HG03060 (cell line): ENCODE results near the gene ING5.
"Not testable (repeated sequence)": the region's sequence is repeated elsewhere in the genome, so short reads cannot be mapped to it uniquely, and the experiment has no call there.

Experiments used
- ATAC-seq: cut with Tn5 transposase; IDR thresholded peaks from one replicate; pipeline ENCODE4 v1.9.1; 2021; ENCODE audit warnings: low read depth, moderate number of reproducible peaks; ENCODE audit not compliant: unreplicated experiment

Gene ING5

GRCh38 chr2:241703032-241703604, 1.3 kb downstream of the ING5 start:
- ATAC-seq: no peak

GRCh38 chr2:241706537-241706936, 4.7 kb downstream of the ING5 start:
- no peak for ATAC-seq

GRCh38 chr2:241708879-241709278, 7.0 kb downstream of the ING5 start:
- no peak for ATAC-seq

GRCh38 chr2:241719093-241719492, 17.3 kb downstream of the ING5 start:
- ATAC-seq: no peak

- ATAC-seq: no peak
Observed at GRCh38 chr2:241720099-241720498, 18.3 kb downstream of the ING5 start.

- no peak for ATAC-seq
Observed at GRCh38 chr2:241720560-241720959, 18.7 kb downstream of the ING5 start.

- ATAC-seq: no peak
Observed at GRCh38 chr2:241721852-241722251, 20.0 kb downstream of the ING5 start.

GRCh38 chr2:241722896-241723454, 21.1 kb downstream of the ING5 start:
- ATAC-seq: no peak

GRCh38 chr2:241724259-241724974, 22.6 kb downstream of the ING5 start:
- ATAC-seq: no peak

GRCh38 chr2:241724975-241725870, 23.4 kb downstream of the ING5 start:
- no peak for ATAC-seq

- no peak for ATAC-seq
Observed at GRCh38 chr2:241726459-241726858, 24.6 kb downstream of the ING5 start.

- no peak for ATAC-seq
Observed at GRCh38 chr2:241728000-241728399, 26.2 kb downstream of the ING5 start.

GRCh38 chr2:241728627-241729026, 26.8 kb downstream of the ING5 start:
- no peak for ATAC-seq

- no peak for ATAC-seq
Observed at GRCh38 chr2:241729868-241730267, 28.0 kb downstream of the ING5 start.

GRCh38 chr2:241730671-241731293, 28.9 kb downstream of the ING5 start:
- ATAC-seq: no peak

- ATAC-seq: not testable (repeated sequence)
Observed at GRCh38 chr2:241732513-241733186, 30.8 kb downstream of the ING5 start.

GRCh38 chr2:241733391-241734207, 31.8 kb downstream of the ING5 start:
- ATAC-seq: no peak

- ATAC-seq: no peak
Observed at GRCh38 chr2:241734208-241734466, 32.3 kb downstream of the ING5 start.

GRCh38 chr2:241734467-241735208, 32.8 kb downstream of the ING5 start, which contains the start of gene D2HGDH:
Gene D2HGDH (plus strand): TSS chr2:241734630. CDS start chr2:241735225, 595 bp downstream.
- ATAC-seq: no peak
